BLaER1 treated with 17β-estradiol and CSF1 and Interleukin-3, amounts not matched to agents 10 nM and 100 nM (cell line): ENCODE measurements around the gene WBP2NL.
"Not testable (repeated sequence)": the region's sequence is repeated elsewhere in the genome, so short reads cannot be mapped to it uniquely, and the experiment has no call there.

Experiments used
- H3K27ac ChIP-seq, 11 experiments: shearing (Covaris generic); formaldehyde crosslinking; 2 replicates each; pipeline ENCODE4 v1.8.1; 2022
- H3K27me3 ChIP-seq, 11 experiments: shearing (Covaris generic); formaldehyde crosslinking; 2 replicates each; pipeline ENCODE4 v1.8.1; 2022
- H3K36me3 ChIP-seq, 11 experiments: shearing (Covaris generic); formaldehyde crosslinking; 2 replicates each; pipeline ENCODE4 v1.8.1; 2022
- H3K4me1 ChIP-seq, 10 experiments: shearing (Covaris generic); formaldehyde crosslinking; 2 replicates each; pipeline ENCODE4 v1.8.1; 2022
- H3K4me2 ChIP-seq, 11 experiments: shearing (Covaris generic); formaldehyde crosslinking; 2 replicates each; pipeline ENCODE4 v1.8.1; 2022
- H3K4me3 ChIP-seq, 10 experiments: shearing (Covaris generic); formaldehyde crosslinking; 2 replicates each; pipeline ENCODE4 v1.8.1; 2022
- H3K9ac ChIP-seq, 11 experiments: shearing (Covaris generic); formaldehyde crosslinking; 2 replicates each; pipeline ENCODE4 v1.8.1; 2022
- H3K9me3 ChIP-seq, 11 experiments: shearing (Covaris generic); formaldehyde crosslinking; replicated peaks in 1 of 11; 2 replicates each; pipeline ENCODE4 v1.8.1; 2022
- H4K20me1 ChIP-seq, 11 experiments: shearing (Covaris generic); formaldehyde crosslinking; 2 replicates each; pipeline ENCODE4 v1.8.1; 2022
- Cebpa-rat ChIP-seq, 11 experiments: shearing (Covaris generic); IDR thresholded peaks; 2 replicates each; pipeline ENCODE4 v1.8.1; 2022

Gene WBP2NL, protein sequence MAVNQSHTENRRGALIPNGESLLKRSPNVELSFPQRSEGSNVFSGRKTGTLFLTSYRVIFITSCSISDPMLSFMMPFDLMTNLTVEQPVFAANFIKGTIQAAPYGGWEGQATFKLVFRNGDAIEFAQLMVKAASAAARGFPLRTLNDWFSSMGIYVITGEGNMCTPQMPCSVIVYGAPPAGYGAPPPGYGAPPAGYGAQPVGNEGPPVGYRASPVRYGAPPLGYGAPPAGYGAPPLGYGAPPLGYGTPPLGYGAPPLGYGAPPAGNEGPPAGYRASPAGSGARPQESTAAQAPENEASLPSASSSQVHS

DNA sequence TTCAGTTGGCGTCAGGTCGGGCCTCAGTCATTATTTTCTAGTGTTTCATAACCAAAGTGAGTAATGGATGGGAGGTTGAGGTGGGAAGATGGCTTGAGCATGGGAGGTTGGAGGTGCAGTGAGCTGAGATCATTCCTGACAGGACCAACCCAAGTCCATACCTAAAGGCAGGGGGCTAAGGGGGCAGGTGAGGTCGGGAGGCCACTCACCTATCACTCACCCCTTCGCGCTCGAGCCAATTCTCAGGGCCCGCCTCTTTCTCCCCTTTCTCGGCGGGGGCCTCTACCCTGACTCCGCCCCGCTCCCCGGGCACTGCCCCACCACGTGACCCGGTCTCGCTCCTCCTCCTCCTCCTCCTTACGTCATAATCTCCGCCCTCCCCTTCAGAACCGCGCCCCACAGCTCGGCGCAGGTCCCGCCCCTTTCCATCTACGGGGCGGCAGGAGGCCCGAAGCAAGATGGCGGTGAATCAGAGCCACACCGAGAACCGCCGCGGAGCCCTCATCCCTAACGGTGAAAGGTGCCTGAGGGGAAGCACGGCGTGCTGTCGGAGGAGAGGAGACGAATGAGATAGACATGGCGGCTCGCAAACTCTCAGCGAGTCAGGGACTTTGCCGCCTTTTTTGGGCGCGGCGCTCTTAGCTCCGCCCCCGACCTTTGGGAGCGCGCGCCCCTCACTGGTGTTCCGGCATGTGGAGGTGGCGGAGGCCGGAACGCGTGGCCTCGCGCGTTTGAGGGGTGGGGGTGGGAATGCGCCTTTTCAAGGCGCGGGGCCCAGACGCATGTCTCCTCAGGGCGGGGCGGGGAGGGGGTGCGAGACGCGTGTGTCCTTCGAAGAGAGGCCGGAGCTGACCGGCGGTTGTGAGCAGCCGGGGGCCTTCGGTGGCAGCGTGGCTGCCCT lies at the start of gene WBP2NL:
Gene WBP2NL (plus strand): TSS at position 428 of the 901 bp plus-strand sequence. CDS start 31 bp downstream, at position 459.
- H3K4me1 ChIP-seq = peaks cover 0 to 16% (median 8%) of the 10 kb centered on the region in 10 experiments; a peak in 7 of 20 replicates
- H3K27ac ChIP-seq = 0 out of 22 replicates have a peak within 1 kb of the TSS, but pooled peaks of 1 of the 11 experiments have one; percentile 23
- H3K27me3 ChIP-seq = no peaks in the 10 kb centered on the region
- H3K9ac ChIP-seq = no peak within 1 kb of the TSS
- H3K9me3 ChIP-seq = peaks cover 0 to 8% (median 5%) of the 10 kb centered on the region in 11 experiments; a peak in 10 of 22 replicates
- H3K4me2 ChIP-seq = peak within 1 kb of the TSS in 9 of 11 experiments; percentile 4 to 41 (median 11); a peak in 11 of 22 replicates
- peaks cover 0 to 11% (median 0%) of the 10 kb centered on the region in 11 experiments; a peak in 4 of 22 replicates for H3K36me3 ChIP-seq
- H4K20me1 ChIP-seq = no peaks in the 10 kb centered on the region
- peak within 1 kb of the TSS in 8 of 10 experiments; percentile 4 to 42 (median 36); a peak in 10 of 20 replicates for H3K4me3 ChIP-seq
- no peak for TF ChIP-seq Cebpa-rat (IDR thresholded peaks at IDR 0.05)

DNA sequence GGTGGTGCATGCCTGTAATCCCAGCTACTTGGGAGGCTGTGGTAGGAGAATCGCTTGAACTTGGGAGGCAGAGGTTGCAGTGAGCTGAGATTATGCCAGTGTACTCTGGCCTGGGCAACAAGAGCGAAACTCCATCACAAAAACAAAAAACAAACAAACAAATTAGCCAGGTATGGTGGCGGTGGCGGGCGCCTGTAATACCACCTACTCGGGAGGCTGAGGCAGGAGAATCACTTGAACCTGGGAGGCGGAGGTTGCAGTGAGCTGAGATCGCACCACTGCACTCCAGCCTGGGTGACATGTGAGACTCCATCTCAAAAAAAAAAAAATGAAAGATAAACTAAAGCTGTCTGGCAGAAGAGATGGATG lies 49.7 kb upstream of the WBP2NL start:
- Histone ChIP-seq H3K4me2 (peak overlapping the region; percentile 18 to 99 (median 95); a peak in 21 of 22 replicates), H4K20me1 (0 out of 22 replicates have a peak, but pooled peaks cover 0 to 10% (median 0%) of the 10 kb centered on the region in 11 experiments), H3K9ac (peak overlapping the region in 5 of 11 experiments; percentile 13 to 64 (median 58); a peak in 6 of 22 replicates), H3K36me3 (peaks cover 0 to 15% (median 12%) of the 10 kb centered on the region in 11 experiments; a peak in 10 of 22 replicates), H3K27ac (peak overlapping the region in 2 of 11 experiments; percentile 35 to 59; a peak in 3 of 22 replicates), H3K4me1 (peaks cover 46 to 91% (median 86%) of the 10 kb centered on the region in 10 experiments)
- H3K9me3 ChIP-seq, H3K27me3 ChIP-seq, H3K4me3 ChIP-seq: not testable (repeated sequence)

DNA sequence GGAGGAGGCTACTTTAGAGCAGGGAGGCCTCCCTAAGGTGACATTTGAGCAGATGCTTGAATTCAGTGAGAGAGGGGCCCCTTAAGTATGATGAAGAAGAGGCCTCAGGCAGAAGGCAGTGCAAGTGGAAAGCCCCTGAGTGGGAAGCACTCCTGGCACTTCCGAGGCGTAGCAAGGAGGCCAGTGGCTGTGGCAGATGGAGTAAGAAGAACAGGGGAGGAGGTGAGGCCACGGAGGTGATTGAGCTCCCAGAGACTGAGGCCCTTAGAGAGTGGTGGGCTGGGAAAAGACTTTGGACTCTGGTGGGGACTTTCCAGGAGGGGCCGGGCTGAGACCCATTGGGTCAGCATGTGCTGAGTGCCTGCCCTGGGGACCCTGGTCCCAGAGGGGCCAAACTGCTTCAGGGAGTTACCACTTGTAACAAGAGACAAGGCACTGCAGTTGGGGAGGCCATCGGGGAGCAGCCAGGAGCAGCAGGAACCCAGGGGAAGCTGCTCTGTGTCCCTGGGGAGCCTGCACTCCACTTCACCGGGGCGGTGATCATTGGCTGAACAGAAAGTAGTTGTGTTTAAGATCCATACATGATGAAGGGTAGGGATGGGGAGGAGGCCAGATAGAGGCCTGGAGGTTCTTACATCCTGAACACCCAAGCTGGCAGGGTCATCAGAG lies 49.2 kb upstream of the WBP2NL start:
- TF ChIP-seq Cebpa-rat (IDR thresholded peaks at IDR 0.05) = no peak
- Histone ChIP-seq H4K20me1 (0 out of 22 replicates have a peak, but pooled peaks cover 0 to 10% (median 0%) of the 10 kb centered on the region in 11 experiments), H3K36me3 (peaks cover 0 to 10% (median 7%) of the 10 kb centered on the region in 11 experiments; a peak in 10 of 22 replicates), H3K9me3 (no peaks in the 10 kb centered on the region), H3K4me2 (peak overlapping the region; percentile 18 to 99 (median 95)), H3K4me3 (peak overlapping the region in 1 of 10 experiments; percentile 13; a peak in 1 of 20 replicates), H3K4me1 (peaks cover 45 to 89% (median 82%) of the 10 kb centered on the region in 10 experiments), H3K27me3 (no peaks in the 10 kb centered on the region), H3K27ac (peak overlapping the region in 8 of 11 experiments; percentile 7 to 62 (median 34); a peak in 10 of 22 replicates), H3K9ac (peak overlapping the region in 9 of 11 experiments; percentile 13 to 64 (median 58); a peak in 16 of 22 replicates)

DNA sequence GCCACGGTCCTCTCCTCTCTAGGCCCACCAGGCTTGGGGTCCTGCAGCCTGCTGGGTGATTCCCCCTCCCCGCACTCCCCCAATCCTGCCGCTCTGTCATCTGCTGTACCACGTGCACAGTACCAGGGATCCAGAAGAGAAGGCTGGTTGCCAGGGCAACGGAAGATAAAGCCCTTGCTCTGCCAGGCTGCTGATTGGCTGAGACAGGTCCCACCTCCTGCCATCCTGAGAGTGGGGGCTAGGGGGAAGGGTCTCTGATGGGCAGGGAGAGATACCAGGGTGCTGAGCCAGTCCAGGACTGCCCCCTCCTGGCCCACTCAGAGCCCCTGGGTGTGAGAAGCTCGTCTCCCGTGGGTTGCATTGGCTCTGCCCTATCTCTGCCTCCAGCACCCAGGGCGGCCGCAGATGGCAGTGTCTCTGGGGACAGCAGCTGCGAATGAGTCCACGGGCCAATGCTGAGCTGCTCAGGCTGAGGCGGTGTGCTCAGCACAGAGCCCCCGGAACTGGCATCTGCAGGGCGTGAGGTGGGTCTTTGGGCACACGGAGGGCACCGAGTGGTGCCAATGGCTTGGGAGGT lies 46.6 kb upstream of the WBP2NL start, which contains the start of gene SMIM45:
Gene SMIM45 (plus strand): TSS at position 253 of the 577 bp plus-strand sequence.
- H3K27ac ChIP-seq = peak within 1 kb of the TSS in 2 of 11 experiments; percentile 11 to 31; a peak in 1 of 22 replicates
- H3K4me1 ChIP-seq = peaks cover 30 to 71% (median 66%) of the 10 kb centered on the region in 10 experiments
- no peaks in the 10 kb centered on the region for H3K27me3 ChIP-seq
- no peaks in the 10 kb centered on the region for H3K36me3 ChIP-seq
- H3K9me3 ChIP-seq = no peaks in the 10 kb centered on the region
- H3K4me2 ChIP-seq = peak within 1 kb of the TSS; percentile 29 to 99 (median 72)
- H4K20me1 ChIP-seq = 0 out of 22 replicates have a peak, but pooled peaks cover 0 to 10% (median 0%) of the 10 kb centered on the region in 11 experiments
- no peak within 1 kb of the TSS for H3K4me3 ChIP-seq
- TF ChIP-seq Cebpa-rat (IDR thresholded peaks at IDR 0.05) = no peak
- H3K9ac ChIP-seq = peak within 1 kb of the TSS in 5 of 11 experiments; percentile 2 to 50 (median 12); a peak in 2 of 22 replicates

DNA sequence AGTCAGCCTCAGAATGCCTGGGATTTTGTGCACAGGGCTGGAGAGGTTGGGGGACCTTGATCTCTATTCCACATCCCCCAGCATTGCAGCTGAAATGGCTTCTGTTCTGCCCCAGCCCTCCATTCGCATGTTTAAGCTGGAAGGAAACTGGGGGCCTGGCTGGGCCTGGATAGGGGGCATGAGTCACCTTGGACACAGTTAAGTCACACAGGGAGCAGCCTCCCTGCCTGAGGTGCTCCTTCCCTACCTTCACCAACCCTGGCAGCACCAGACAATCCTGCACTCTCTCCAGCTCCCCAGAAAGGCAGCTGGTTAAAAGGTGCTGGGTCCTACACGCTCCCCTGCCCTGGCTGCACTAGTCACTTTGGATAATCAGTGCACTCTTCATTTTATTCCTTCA lies 45.9 kb upstream of the WBP2NL start:
- Histone ChIP-seq H3K27me3 (no peaks in the 10 kb centered on the region), H4K20me1 (0 out of 22 replicates have a peak, but pooled peaks cover 0 to 10% (median 0%) of the 10 kb centered on the region in 11 experiments), H3K4me1 (peaks cover 24 to 68% (median 59%) of the 10 kb centered on the region in 10 experiments), H3K4me2 (peak overlapping the region; percentile 29 to 99 (median 72); a peak in 21 of 22 replicates), H3K9me3 (no peaks in the 10 kb centered on the region), H3K27ac (0 out of 22 replicates have a peak overlapping the region, but pooled peaks of 2 of the 11 experiments have one; percentile 11 to 31), H3K9ac (0 out of 22 replicates have a peak overlapping the region, but pooled peaks of 1 of the 11 experiments have one; percentile 2), H3K4me3 (no peak overlapping the region), H3K36me3 (no peaks in the 10 kb centered on the region)
- TF ChIP-seq Cebpa-rat (IDR thresholded peaks at IDR 0.05) = no peak

DNA sequence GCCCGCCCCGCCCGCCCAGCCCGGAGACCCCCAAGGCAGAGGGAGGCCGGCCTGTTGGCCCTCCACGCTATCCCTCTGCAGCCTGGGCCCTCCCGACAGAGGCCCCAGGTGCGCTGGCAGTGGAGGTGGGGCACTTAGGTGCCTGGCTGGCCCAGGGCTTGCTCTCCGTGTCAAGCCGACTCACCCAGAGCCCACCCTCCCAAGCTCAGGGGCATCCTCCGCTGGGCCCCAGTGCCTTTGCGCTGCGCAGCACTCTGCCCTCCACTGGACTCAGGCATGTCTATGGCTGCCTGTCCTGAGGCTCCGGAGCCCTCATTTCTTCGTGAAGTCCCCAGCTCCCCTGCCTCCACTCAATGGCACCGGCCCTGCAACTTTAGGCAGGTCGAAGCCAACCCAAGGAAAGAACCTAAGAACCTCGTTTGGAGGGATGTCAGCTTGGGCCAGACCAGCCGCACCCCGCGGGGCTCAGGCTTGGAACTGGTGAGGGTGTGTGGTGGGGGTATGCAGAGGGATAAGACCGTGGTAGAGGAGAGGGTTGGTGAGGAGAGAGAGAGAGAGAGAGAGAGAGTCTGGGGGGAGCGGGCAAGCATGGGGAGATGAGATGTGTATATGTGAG lies 40.5 kb upstream of the WBP2NL start:
- no peak for TF ChIP-seq Cebpa-rat (IDR thresholded peaks at IDR 0.05)
- peaks cover 8 to 25% (median 21%) of the 10 kb centered on the region in 10 experiments; a peak in 19 of 20 replicates for H3K4me1 ChIP-seq
- no peaks in the 10 kb centered on the region for H3K9me3 ChIP-seq
- no peak overlapping the region for H3K27ac ChIP-seq
- 0 out of 22 replicates have a peak overlapping the region, but pooled peaks of 1 of the 11 experiments have one; percentile 19 for H3K4me2 ChIP-seq
- H3K9ac ChIP-seq = no peak overlapping the region
- no peak overlapping the region for H3K4me3 ChIP-seq
- H3K36me3 ChIP-seq = no peaks in the 10 kb centered on the region
- H3K27me3 ChIP-seq = no peaks in the 10 kb centered on the region
- H4K20me1 ChIP-seq = no peaks in the 10 kb centered on the region

DNA sequence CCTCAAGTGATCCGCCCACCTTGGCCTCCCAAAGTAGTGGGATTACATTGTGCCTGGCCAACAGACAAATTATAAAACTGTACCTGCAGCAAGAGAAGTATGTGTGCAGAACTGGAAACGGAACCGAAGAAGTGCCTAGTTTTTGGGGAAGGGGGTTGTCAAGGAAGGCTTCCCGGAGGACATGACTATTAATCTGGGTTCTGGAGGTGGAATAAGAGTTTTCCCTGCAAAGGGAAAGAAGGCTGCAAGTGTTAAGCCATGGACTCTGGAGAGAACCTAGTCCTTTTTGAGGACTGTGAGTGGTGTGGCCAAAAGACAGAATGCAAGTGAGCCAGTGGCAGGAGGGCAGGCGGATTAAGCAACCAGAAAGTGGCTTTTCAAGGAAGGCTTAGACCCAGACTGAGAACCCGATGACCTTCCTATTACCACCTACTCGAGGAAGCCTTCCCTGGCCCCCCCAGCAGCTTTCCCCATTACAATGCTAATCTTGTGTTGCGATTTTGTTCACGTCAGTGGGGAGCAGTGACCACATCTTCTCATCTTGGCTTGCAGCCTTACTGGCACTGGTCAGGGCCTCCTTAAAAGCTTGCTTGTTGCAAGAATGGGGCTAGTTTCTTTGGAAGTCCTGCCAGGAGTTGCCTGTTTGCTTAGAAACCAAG lies 35.0 kb upstream of the WBP2NL start:
- H3K4me3 ChIP-seq = no peak overlapping the region

More for the DNA sequence above, 35.0 kb upstream of the WBP2NL start:
- Histone ChIP-seq H3K36me3 (no peaks in the 10 kb centered on the region), H3K4me1 (peaks cover 8 to 24% (median 15%) of the 10 kb centered on the region in 10 experiments; a peak in 19 of 20 replicates), H3K27ac (no peak overlapping the region), H3K27me3 (no peaks in the 10 kb centered on the region), H3K4me2 (no peak overlapping the region), H3K9me3 (no peaks in the 10 kb centered on the region), H3K9ac (peak overlapping the region in 1 of 11 experiments; percentile 48; a peak in 1 of 22 replicates), H4K20me1 (no peaks in the 10 kb centered on the region)
- TF ChIP-seq Cebpa-rat (IDR thresholded peaks at IDR 0.05) = no peak
